Gastrocnemius medialis (tissue), 4 donors: Measurements from ENCODE around the gene TMEM106C. TPM values are rescaled to one million over a fixed set of nuclear protein-coding genes. Genes with fewer than 3 reads are reported as not detected.

ENCODE experiments used
- ATAC-seq, 2 donors: fragments of 150-250 bp; one replicate each; pipeline ENCODE4 v1.9.1; 2016
- DNase-seq, 2 donors: peaks; one replicate each; pipeline ENCODE4 v3.0.0-alpha.2; 2019
- H3K27ac ChIP-seq, 4 donors: fragments of 200-600 bp; sonication (generic); 1 replicate in 1 of 4; 2 replicates in 3 of 4; pipeline ENCODE4 v1.5.1; 2016 to 2018; ENCODE audit warnings: mild to moderate bottlenecking in 2 of 4, moderate library complexity in 1 of 4
- H3K27me3 ChIP-seq, 3 donors: fragments of 200-600 bp; sonication (generic) in 2 of 3; 1 replicate in 1 of 3; 2 replicates in 2 of 3; pipeline versions ENCODE4 v1.5.1 to v1.6.0; 2016 to 2019; ENCODE audit warnings: mild to moderate bottlenecking in 1 of 3, moderate library complexity in 1 of 3
- H3K36me3 ChIP-seq, 2 donors: fragments of 200-600 bp; sonication (generic) in 1 of 2; one replicate each; pipeline ENCODE4 v1.5.1; 2017 to 2018
- H3K4me1 ChIP-seq, 2 donors: fragments of 200-600 bp; sonication (generic) in 1 of 2; one replicate each; pipeline ENCODE4 v1.5.1; 2016 to 2017; ENCODE audit warnings: mild to moderate bottlenecking in 2 of 2
- H3K4me3 ChIP-seq, 4 donors: fragments of 200-600 bp; sonication (generic) in 3 of 4; 1 replicate in 1 of 4; 2 replicates in 3 of 4; pipeline ENCODE4 v1.5.1; 2016 to 2019; ENCODE audit warnings: mild to moderate bottlenecking in 2 of 4
- H3K9me3 ChIP-seq, 3 donors: fragments of 200-600 bp; sonication (generic) in 2 of 3; 1 replicate in 1 of 3; 2 replicates in 2 of 3; pipeline ENCODE4 v1.5.1; 2016 to 2019
- CTCF ChIP-seq, 5 experiments: fragments of 450-650 bp in 3 of 5; fragments of 200-600 bp in 2 of 5; sonication (generic) in 2 of 5; IDR thresholded peaks in 4 of 5; conservative IDR thresholded peaks in 1 of 5; 1 replicate in 4 of 5; 2 replicates in 1 of 5; pipeline ENCODE4 v1.5.1; 2016 to 2019; ENCODE audit warnings: antibody characterized with exemption in 5 of 5, mild to moderate bottlenecking in 3 of 5, moderate library complexity in 3 of 5
- POLR2A ChIP-seq, 2 donors: fragments of 450-650 bp; IDR thresholded peaks; one replicate each; pipeline ENCODE4 v1.6.1; 2017; ENCODE audit warnings: antibody characterized with exemption in 2 of 2, mild to moderate bottlenecking in 2 of 2, moderate library complexity in 2 of 2
- in situ Hi-C, 4 donors: fragments of 200-750 bp; cut with MboI; loops; one replicate each; pipeline versions ENCODE4 v1.15.0 to v1.8.0; 2017; ENCODE audit warnings: low sequenced_read_pairs in 4 of 4
- intact Hi-C: fragments of 100-400 bp; cut with DNase I; formaldehyde crosslinking; loops from one replicate; pipeline ENCODE4 v1.15.1; 2023; ENCODE audit warnings: low total_unique reads
- total RNA-seq, 4 donors: library from RNA; depleted of rRNA; stranded (reverse); fragments of >200 nt; gene quantifications; one replicate each; pipeline versions ENCODE4 v1.1.0 to v1.2.3, GENCODE V29; 2016

TMEM106C gene
- total RNA-seq, 4 donors from 2014 or later = 11.8 to 27.1 (median 24.8) TPM

GRCh38 chr12:48009471-48009870 lies 46.1 kb downstream of the TMEM106C start:
- TF ChIP-seq CTCF (IDR thresholded peaks at IDR 0.05 in 4 of 5, conservative IDR thresholded peaks at IDR 0.05 in 1 of 5) (no peak), POLR2A (IDR thresholded peaks at IDR 0.05) (no peak)
- in situ Hi-C loops (no loop called here), intact Hi-C loops (no loop called here)

GRCh38 chr12:48010366-48010970 lies 47.1 kb downstream of the TMEM106C start:
- TF ChIP-seq CTCF (IDR thresholded peaks at IDR 0.05 in 4 of 5, conservative IDR thresholded peaks at IDR 0.05 in 1 of 5) (no peak), POLR2A (IDR thresholded peaks at IDR 0.05) (no peak)
- Histone ChIP-seq H3K27me3 (peaks cover 11 to 16% (median 11%) of the 10 kb centered on the region in 3 donors), H3K9me3 (no peaks in the 10 kb centered on the region), H3K36me3 (no peaks in the 10 kb centered on the region), H3K4me3 (no peak overlapping the region), H3K27ac (no peak overlapping the region), H3K4me1 (no peaks in the 10 kb centered on the region)
- ATAC-seq (no peak), DNase-seq (no peak)
- intact Hi-C loops (no loop called here), in situ Hi-C loops (no loop called here)

More at GRCh38 chr12:48009471-48009870, 46.1 kb downstream of the TMEM106C start:
- peaks cover 6 to 7% of the 10 kb centered on the region in 2 donors for H3K4me1 ChIP-seq
- H3K27me3 ChIP-seq = peaks cover 21 to 26% (median 21%) of the 10 kb centered on the region in 3 donors
- DNase-seq (no peak), ATAC-seq (no peak)
- H3K36me3 ChIP-seq = no peaks in the 10 kb centered on the region
- H3K9me3 ChIP-seq = no peaks in the 10 kb centered on the region
- no peak overlapping the region for H3K4me3 ChIP-seq
- H3K27ac ChIP-seq = no peak overlapping the region

GRCh38 chr12:48012070-48012469 lies 48.7 kb downstream of the TMEM106C start:
- TF ChIP-seq CTCF (IDR thresholded peaks at IDR 0.05 in 4 of 5, conservative IDR thresholded peaks at IDR 0.05 in 1 of 5) (no peak), POLR2A (IDR thresholded peaks at IDR 0.05) (no peak)
- Histone ChIP-seq H3K9me3 (no peaks in the 10 kb centered on the region), H3K36me3 (no peaks in the 10 kb centered on the region), H3K27ac (no peak overlapping the region), H3K4me1 (no peaks in the 10 kb centered on the region), H3K27me3 (peaks cover 0 to 4% (median 0%) of the 10 kb centered on the region in 3 donors), H3K4me3 (no peak overlapping the region)
- ATAC-seq = no peak
- intact Hi-C loops = no loop called here
- no peak for DNase-seq
- in situ Hi-C loops = no loop called here

GRCh38 chr12:48013287-48013686 lies 49.9 kb downstream of the TMEM106C start:
- no peaks in the 10 kb centered on the region for H3K36me3 ChIP-seq
- no peak for TF ChIP-seq POLR2A (IDR thresholded peaks at IDR 0.05)
- TF ChIP-seq CTCF (IDR thresholded peaks at IDR 0.05 in 4 of 5, conservative IDR thresholded peaks at IDR 0.05 in 1 of 5) = no peak
- no peaks in the 10 kb centered on the region for H3K27me3 ChIP-seq
- ATAC-seq = no peak
- intact Hi-C loops = no loop called here
- no peaks in the 10 kb centered on the region for H3K4me1 ChIP-seq
- no peak overlapping the region for H3K4me3 ChIP-seq
- H3K9me3 ChIP-seq = no peaks in the 10 kb centered on the region
- in situ Hi-C loops = no loop called here
- no peak for DNase-seq
- H3K27ac ChIP-seq = no peak overlapping the region

GRCh38 chr12:48015129-48015528 lies 51.7 kb downstream of the TMEM106C start:
- Histone ChIP-seq H3K27me3 (no peaks in the 10 kb centered on the region), H3K9me3 (no peaks in the 10 kb centered on the region), H3K36me3 (no peaks in the 10 kb centered on the region), H3K4me3 (no peak overlapping the region), H3K4me1 (no peaks in the 10 kb centered on the region), H3K27ac (no peak overlapping the region)
- no peak for ATAC-seq
- DNase-seq = no peak
- in situ Hi-C loops = no loop called here
- TF ChIP-seq POLR2A (IDR thresholded peaks at IDR 0.05) (no peak), CTCF (IDR thresholded peaks at IDR 0.05 in 4 of 5, conservative IDR thresholded peaks at IDR 0.05 in 1 of 5) (no peak)
- intact Hi-C loops = no loop called here
